ENCODE data around the gene USP24.
"Not testable (repeated sequence)": the region's sequence is repeated elsewhere in the genome, so short reads cannot be mapped to it uniquely, and the experiment has no call there.

Gene USP24

DNA sequence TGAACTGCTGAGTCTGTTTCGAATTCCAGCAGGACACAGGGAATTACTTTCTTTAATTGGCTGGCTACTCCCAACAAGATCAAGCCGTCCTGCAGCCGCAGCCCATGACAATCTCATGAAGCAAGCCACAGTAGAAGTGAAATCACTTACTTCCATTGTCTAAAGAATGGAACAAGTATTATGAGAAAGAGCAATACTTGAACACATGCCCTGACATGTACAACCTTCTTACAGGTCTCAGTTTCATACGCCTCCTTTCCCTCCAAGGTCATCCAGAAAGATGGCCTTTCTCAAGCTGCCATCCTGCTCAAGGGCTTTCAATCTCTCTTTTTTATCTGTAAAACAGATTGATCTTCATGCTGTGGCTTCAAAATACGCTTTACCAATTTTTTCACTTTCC is 90.7 kb downstream of the USP24 start:
- DNase-seq (ENCODE audit: low spot score) = no peak

DNA sequence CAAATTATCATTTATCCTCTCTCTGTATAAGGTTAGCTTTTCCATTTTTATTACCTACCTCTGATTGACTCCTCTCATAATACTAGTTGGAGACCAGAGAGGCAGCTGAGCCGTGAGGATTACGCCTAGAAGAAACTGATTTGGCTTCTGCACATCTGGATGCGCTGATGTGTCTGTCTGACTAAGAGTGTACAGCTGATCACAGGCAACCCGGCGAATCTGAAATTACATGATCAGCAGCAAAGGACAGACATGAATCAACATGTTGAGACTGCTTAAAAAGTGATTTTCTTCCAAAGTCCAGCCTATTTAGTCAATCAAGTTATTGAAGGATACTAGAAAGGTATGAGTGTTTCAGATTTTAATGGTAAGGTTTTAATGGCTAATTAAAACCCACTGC is 94.6 kb downstream of the USP24 start:
- no peak for DNase-seq (ENCODE audit: low spot score)

DNA sequence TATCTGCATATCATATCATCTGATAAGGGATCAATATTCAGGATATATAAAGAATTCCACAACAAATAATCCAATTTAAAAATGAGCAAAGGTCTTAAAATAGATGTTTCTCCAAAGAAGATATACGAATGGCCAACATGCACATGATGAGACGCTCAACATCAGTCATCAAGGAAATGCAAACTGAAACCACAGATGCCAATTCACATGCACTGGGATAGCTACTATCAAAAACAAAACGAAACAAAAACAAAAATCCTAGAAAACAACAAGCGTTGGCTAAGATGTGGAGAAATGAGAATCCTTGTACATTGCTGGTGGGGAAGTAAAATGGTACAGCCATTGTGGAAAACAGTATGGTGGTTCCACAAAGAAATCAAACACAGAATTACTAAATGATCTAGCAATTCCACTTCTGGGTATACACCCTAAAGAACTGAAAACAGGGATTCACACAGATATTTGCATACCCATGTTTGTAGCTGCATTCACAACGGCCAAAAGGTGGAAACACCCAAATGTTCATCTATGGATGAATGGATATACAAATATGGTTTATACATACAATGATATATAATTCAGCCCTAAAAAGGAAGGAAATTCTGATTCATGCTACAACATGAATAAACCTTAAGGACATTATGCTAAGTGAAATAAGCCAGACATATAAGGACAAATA is 96.4 kb downstream of the USP24 start:
- DNase-seq (ENCODE audit: low spot score) = no peak

DNA sequence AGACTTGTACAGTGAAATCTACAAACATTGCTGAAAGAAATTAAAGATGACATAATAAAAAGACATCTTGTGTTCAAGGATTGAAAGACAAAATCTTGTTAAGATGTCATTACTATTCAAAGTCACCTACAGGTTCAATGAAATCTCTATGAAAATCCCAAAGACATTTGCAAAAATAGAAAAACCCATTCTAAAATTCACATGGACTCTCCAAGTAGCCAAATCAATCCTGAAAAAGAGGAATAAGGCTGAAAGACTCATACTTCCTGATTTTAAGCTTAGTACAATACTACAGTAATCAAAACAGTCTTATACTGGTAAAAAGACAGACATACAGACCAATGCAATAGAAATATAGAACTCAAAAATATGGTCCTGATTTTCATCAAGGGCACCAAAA is 97.2 kb downstream of the USP24 start:
- no peak for DNase-seq (ENCODE audit: low spot score)

DNA sequence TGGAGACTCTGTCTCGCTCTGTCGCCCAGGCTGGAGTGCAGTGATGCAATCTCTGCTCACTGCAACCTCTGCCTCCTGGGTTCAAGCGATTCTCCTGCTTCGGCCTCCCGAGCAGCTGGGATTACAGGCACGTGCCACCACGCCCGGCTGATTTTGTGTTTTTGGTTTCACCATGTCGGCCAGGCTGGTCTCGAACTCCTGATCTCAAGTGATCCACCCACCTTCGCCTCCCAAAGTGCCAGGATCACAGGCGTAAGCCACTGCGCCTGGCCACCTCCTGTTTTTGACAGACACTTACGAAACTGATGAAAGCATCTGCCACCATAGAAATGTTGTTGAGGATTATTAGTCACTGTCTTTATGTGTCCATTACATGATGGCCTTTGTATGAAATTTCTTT is 106.2 kb downstream of the USP24 start:
- not testable (repeated sequence) for DNase-seq (ENCODE audit: low spot score)

DNA sequence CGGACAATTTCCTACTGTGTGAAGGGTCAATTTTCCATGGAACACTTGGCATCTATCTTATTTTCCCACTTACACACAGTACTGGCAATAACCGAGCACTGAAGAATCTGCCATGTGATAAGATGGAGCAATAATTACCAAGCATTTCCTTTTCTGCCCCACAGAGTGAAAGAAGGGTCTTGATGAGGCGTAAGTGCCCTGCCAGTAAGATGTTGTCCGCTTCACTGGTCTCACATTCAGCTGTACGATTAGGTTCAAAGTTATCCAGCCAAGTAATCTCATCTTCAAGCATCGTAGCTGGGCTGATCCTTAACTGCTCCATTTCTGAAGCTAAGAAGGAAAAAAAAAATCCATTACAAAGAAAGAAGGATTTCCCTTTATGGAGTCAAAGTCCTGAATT is 108.1 kb downstream of the USP24 start:
- DNase-seq (ENCODE audit: low spot score) = no peak

DNA sequence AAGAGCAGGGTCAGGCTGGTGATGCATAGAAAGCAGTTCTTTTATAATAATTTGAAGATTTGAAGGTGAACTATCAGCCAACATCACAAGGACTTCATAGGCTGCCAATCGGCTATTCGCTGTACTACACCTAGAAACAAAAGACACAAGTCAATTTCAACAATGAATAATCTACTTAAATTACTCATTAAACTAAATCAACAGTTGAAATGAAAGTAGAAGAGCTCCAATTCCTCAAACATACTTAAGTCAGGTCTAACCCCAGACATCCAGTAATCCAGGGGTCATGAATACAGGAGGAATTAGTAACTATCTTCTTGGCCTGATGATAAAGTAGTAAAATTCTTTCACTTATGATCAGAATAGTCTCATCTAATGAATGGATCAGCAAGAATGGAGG is 111.3 kb downstream of the USP24 start:
- DNase-seq (ENCODE audit: low spot score) = no peak

DNA sequence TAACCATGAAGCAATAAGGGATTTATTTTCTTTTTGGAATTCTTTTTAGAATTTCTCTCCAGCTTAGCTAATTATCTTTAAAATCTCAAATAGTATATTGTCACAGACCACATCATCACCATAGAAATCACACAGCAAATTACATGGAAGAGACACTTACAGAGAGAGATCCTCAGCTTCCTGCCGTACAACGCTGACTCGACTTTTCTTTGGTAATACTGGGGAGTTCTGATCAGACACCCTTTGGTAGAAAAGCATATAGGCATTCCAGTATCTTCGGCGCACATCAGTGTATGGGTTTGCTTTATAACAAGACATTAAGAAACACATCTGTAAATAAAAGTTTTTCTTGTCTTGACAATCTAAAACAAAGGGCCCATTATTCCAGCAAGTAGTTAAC is 120.1 kb downstream of the USP24 start:
- no peak for DNase-seq (ENCODE audit: low spot score)

DNA sequence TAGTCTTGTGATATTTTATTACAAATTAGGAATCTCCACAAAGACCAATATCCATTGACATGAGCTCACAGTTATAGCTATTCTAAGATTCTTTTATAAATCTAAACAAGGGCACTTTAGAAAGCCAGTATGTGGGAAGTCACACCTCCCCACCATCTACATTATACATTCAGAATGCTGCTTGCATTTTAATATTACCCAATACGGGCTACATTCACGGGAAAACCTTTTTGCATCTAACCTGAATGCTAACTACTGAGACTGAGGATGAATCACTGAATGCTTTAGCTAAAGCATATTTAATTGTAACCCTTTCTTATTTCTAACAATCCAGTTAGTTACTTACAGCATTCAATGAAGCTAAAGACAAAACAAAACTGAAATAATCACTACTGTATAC is 122.7 kb downstream of the USP24 start:
- no peak for DNase-seq (ENCODE audit: low spot score)

DNA sequence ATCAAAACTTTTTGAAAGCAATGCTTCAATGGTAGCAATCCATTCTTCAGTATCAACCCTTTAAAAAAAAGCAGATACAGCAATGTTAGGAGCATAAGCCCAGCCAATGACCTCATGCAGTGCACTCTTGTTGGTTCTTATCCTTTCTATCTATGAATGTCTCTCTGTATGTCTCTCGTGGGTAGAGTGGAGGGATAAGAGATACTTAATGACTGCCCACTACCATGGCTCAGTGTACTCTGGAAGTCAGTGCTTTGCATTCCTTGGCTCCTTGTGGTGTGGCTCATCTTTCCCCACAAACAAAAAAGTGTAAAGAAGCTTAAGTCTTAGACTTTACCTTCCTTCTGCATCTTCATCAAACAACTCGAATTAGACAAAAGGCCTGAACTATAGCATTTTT is 125.5 kb downstream of the USP24 start:
- no peak for DNase-seq (ENCODE audit: low spot score)

DNA sequence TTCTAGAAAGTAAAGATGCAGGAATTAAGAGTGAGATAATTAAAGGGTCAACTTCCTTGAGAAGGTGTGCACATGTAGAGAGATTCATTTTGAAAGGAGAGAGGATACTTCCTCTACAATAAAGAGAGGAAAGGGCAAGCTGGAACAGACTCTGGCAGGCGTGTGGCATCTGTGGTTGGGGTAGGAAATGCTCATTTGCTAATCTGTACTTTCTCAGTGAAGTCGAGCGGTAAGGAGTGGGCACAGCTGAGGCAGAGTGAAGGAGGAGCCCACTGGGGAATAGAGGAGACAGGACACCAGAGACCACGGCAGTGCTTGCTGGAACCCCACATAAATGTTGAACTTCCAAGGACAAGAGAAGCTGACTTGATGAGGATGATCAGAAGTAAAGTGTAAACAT is 126.8 kb downstream of the USP24 start:
- DNase-seq (ENCODE audit: low spot score) = no peak

DNA sequence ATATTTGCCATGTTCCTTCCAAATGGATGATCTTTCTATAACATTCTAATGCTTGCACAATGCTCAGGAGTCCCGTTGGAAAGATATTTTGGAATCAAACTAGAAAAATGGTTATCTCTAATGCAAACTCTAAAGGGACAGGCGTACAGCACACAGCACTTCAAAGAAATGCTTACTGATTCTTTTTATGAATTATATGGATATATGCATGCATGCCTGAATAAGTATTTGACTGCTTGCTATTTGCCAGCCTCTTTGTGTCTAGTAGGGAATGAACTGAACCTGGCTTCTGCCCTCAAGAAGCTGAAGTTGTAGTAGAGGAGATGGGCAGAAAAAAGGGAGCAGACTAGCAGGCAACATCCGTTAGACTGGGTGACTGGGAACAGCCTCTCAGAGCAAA is 127.7 kb downstream of the USP24 start:
- no peak for DNase-seq (ENCODE audit: low spot score)

DNA sequence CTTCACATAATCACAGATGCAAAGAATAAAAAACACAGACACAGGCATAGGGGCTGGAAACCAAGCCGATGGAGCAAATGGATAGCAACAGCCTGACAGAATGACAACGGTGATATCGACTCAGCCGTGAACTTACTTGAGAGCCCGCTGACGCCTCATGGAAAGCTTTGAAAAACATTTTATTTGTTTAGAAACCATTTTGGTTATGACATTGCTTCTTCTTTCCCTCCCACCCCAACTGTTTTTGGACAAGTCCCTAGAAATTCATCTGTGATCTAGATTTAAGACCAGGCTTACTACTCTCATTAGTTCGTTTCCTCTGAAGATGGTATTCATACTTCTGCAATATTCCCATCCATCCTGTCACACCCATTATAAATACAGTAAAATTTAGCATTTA is 130.9 kb downstream of the USP24 start:
- DNase-seq (ENCODE audit: low spot score) = no peak

DNA sequence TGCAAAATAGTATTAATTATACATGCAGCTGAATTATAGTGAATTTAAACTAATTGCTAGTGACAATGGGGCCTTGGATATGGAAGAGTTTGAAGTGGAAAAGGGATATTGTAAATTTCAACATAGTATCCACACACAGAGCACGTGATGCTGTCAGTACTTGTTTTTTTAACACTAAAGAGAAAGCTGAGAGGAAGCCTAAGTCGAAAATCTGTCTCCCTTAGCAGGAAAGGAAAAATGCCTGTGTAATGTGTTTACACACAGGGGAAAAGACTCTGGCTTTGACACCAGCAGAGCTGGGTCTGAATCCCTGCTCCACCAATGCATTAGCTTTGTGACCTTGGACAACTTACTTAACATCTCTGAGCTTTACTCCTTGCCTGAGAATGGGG is 133.3 kb downstream of the USP24 start:
- DNase-seq (ENCODE audit: low spot score) = no peak

DNA sequence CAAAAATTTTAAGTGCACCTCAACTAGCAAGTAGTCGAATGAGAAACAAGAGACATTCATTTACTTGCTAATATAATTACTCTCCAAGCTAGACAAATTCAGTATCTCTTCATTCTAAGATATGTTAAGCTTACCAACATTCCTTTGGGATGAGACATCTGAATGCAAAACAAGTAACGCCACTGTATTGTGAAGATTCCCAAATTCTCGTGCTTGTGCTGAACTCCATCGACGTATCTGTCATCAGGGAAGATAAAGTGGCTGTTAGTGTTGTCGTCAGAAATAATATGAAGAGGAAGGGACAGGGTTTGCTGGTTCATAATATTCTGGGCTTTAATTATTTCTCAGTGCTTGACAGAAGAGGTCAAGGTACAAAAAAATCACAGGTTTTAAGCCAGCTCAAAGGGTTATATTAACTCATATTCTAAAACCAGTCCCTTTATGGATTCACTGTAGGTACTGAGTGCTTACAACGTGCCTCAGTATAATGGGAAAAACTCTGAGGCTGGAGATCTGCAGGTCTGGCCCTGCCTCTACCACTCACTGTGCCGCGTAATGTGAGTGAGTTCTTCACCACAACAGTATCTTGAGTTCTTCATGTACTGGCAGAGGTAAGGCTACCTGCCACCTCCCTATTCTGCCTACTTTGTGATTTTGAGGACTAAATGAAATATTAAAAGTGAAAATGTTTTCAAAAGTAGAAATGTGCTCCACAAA is 133.8 kb downstream of the USP24 start:
- DNase-seq (ENCODE audit: low spot score) = no peak

DNA sequence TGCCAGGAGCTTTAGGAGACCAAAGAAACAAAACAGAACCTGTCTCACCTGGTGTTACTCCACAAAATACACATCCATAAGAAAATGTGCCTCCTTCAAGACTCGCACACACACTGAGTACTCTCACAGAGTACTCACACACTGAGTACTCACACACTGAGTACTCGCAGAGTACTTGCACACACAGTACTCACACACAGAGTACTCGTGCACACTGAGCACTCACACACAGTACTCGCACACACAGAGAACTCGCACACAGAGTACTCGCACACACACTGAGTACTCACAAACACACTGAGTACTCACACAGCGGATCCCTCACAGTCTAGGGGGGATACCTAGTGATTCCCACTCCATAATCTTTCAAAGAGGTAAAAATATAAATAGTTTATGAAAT is 135.5 kb downstream of the USP24 start:
- no peak for DNase-seq (ENCODE audit: low spot score)

DNA sequence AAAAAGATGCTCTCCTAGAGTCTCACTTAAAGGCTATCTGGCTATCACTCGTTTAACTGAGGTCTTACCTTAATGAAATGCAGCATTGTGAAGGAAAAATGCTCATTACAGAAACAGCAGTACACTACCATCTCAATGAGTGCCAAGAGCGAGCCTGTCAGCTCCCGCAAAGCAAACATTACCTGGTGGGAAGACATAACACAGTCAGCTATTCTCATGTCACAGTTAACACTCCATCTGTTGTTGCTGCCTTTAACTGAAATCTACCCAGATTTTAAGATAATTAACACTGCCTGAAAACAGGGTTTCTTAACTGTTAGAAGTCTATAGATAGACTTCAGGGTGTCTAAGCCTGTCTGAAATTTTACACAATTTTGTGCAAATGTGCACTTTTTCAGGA is 136.7 kb downstream of the USP24 start:
- no peak for DNase-seq (ENCODE audit: low spot score)

DNA sequence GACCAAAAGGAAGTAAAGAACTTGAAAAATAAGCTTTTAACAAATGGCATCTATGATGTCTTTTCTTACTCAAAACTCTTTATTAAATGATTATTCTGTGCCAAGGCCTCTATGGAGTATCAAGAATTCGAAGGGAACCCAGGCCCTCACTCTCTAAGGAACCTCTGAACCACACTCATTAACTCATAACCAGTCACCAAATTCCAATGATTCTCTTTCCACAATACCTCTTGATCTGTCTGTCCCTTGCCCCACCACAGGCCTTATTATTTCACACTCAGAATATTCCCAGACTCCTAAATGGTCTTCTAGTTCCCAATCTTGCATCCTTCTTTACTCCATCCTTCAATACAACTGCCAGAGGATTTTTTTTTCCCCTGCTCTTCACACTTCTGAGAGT is 138.8 kb downstream of the USP24 start:
- DNase-seq (ENCODE audit: low spot score) = no peak

DNA sequence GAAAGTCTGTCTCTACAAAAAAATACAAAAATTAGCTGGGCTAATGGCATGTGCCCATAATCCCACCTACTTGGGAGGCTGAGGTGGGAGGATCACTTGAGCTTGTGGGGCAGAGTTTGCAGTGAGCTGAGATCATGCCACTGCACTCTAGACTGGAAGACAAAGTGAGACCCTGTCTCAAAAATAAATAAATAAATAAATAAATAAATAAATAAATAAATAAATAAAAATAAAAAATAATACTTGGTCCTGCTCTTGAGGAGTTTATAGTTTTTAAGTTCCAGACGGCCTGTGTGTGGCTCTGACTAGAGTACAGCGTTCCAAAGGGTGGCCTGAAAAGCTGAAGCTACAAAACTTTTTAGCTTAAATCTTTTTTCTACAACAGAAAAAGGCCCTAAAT is 140.7 kb downstream of the USP24 start:
- no peak for DNase-seq (ENCODE audit: low spot score)

DNA sequence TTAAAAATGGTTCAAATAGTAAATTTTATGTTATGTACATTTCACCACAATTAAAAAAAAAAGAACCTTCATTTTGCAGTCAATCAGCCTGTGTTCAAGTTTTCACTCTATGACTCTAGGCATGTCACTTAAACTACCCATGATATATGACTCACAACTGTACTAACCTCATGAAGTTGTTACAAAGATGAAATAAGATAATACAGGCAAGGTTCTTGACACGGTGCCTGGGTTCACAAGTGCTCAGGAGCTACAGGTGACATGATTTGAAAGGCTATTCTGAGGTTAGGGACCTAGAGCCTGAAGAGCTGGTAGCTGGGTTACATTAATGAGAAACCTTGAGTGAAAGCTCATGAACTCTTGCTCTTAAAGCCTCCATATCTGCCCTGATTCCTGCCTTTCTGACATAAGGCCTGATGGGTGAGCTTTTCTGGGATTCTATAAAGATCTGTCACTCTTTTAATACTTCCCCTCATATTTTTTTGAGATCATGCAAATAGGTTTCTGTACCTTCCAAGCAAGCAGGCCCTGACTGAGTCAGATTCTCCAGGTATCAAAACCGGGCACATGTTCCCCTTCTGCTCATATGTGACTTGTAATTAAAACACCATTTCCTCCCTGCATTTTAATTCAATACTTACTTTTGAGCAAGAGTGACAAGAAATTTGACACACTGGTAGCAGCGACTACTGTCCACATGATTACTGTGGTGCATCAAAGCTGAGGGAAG is 141.8 kb downstream of the USP24 start:
- DNase-seq (ENCODE audit: low spot score) = no peak

DNA sequence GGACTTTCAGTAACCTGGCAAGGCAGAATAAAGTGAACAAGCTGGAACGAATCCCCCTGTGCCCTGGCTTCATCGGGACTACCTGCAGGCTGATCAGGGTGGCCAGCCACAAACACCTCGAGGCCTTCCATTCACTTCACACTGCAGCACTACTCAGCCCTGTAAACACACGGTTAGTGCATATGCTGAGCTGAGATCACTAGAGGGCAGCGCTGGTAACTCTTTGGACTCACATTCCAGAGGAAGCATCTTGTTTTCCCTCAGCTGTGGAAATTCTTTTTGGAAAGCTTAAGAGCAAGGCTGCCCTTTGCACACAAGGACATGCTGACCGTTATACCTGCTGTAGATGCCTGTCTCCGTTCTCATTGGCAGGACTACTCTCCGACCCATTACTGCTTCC is 143.7 kb downstream of the USP24 start:
- DNase-seq (ENCODE audit: low spot score) = peak; percentile 35

DNA sequence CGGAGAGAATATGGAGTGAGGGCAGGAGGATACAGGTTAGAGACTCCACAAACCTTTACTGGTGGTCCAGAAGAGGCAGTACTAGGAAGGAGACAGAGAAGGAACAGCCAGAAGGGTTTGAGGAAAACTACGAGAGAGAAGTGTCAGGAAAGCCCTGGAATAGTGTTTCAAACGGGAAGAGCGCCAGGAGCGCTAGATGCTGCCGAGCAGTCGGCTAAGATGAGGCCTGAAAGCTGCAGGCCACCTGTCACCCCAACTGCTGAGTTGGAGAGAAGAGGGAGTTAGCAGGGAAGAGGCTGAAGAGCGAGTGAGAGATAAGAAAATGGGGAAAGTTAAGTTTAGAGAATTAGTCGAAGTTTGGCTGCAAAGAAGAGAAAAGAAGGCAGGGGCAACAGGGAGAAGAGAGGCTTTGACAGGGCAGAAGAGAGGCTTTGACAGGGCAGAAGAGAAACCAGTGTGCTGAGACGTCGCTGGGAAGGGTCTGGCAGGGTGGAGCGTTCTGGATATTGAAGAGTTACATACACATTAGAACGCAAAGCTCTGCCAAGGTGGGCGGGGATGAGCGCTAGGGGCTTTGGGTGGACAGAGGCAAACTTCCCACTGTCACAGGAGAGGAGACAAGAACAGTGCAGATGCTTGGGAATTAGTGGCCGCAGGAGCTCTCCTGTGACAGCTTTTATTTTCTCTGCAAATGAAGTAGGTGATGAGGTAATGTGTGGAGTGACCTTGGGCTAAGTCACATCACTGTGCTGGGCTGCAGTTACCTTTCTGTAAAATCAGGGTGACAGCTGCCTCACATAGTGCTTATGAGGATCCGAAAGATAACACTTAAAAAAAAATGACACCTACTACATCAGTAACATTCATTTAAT is 144.6 kb downstream of the USP24 start:
- no peak for DNase-seq (ENCODE audit: low spot score)
